HepG2 (cell line): ENCODE results near the gene DCDC2. TPM values are rescaled to one million over a fixed set of nuclear protein-coding genes. Genes with fewer than 3 reads are reported as not detected.

ENCODE experiments used
- ARNT ChIP-seq: fragments of 450-650 bp; IDR thresholded peaks from 2 replicates; pipeline ENCODE4 v1.6.1; 2017
- ARNTL ChIP-seq: sonication (generic); formaldehyde crosslinking; IDR thresholded peaks from 2 replicates; pipeline ENCODE4 v1.4.0; 2020; ENCODE audit warnings: mild to moderate bottlenecking, missing genetic modification reagents
- GABPA ChIP-seq, 2 experiments: IDR thresholded peaks; 2 replicates each; pipeline ENCODE4 v1.6.1; 2011 to 2016; ENCODE audit warnings: low read depth in 2 of 2, low read length in 1 of 2, missing biosample characterization in 1 of 2, missing genetic modification characterization in 1 of 2
- KDM2A ChIP-seq: sonication (generic); formaldehyde crosslinking; IDR thresholded peaks from 2 replicates; pipeline ENCODE4 v1.4.0; 2020; ENCODE audit warnings: low read depth, missing genetic modification reagents, borderline replicate concordance
- NFKBIZ ChIP-seq: IDR thresholded peaks from 2 replicates; pipeline ENCODE4 v1.6.1; 2018; ENCODE audit warnings: missing genetic modification reagents, missing compliant biosample characterization
- RNF2 ChIP-seq: fragments of 450-650 bp; conservative IDR thresholded peaks from 2 replicates; pipeline ENCODE4 v1.6.1; 2016; ENCODE audit warnings: low read depth
- SALL2 ChIP-seq: sonication (generic); formaldehyde crosslinking; IDR thresholded peaks from 2 replicates; pipeline ENCODE4 v1.8.1; 2023; ENCODE audit warnings: mild to moderate bottlenecking, missing genetic modification reagents, inconsistent platforms
- TAF1 ChIP-seq: sonication (generic); formaldehyde crosslinking; IDR thresholded peaks from 2 replicates; pipeline ENCODE4 v1.4.0; 2020; ENCODE audit warnings: missing genetic modification reagents
- TBX2 ChIP-seq: sonication (generic); formaldehyde crosslinking; IDR thresholded peaks from 2 replicates; pipeline ENCODE4 v1.5.0; 2020; ENCODE audit warnings: missing genetic modification reagents, mild to moderate bottlenecking, borderline replicate concordance
- ZFP41 ChIP-seq: sonication (generic); formaldehyde crosslinking; IDR thresholded peaks from 2 replicates; pipeline ENCODE4 v1.4.0; 2020; ENCODE audit warnings: mild to moderate bottlenecking, missing genetic modification reagents, borderline replicate concordance
- ZNF230 ChIP-seq: sonication (generic); formaldehyde crosslinking; IDR thresholded peaks from 2 replicates; pipeline ENCODE4 v1.4.0; 2020; ENCODE audit warnings: mild to moderate bottlenecking, missing genetic modification reagents
- ZNF367 ChIP-seq: sonication (generic); formaldehyde crosslinking; IDR thresholded peaks from 2 replicates; pipeline ENCODE4 v1.4.0; 2020; ENCODE audit warnings: missing genetic modification reagents, borderline replicate concordance
- ZNF510 ChIP-seq: sonication (generic); formaldehyde crosslinking; IDR thresholded peaks from 2 replicates; pipeline ENCODE4 v1.4.0; 2020; ENCODE audit warnings: low read depth, mild to moderate bottlenecking, missing genetic modification reagents
- ZNF615 ChIP-seq: sonication (generic); formaldehyde crosslinking; IDR thresholded peaks from 2 replicates; pipeline ENCODE4 v1.5.0; 2020; ENCODE audit warnings: mild to moderate bottlenecking, missing genetic modification reagents, borderline replicate concordance
- ZSCAN21 ChIP-seq: sonication (generic); formaldehyde crosslinking; IDR thresholded peaks from 2 replicates; pipeline ENCODE4 v1.8.0; 2022; ENCODE audit warnings: mild to moderate bottlenecking, missing genetic modification reagents, moderate library complexity, borderline replicate concordance
- polyA plus RNA-seq, 8 experiments: library from polyadenylated mRNA; depleted of rRNA in 3 of 8; stranded (reverse) in 7 of 8; unstranded in 1 of 8; fragments of >200 nt; fragmentation: Illumina TruSeq in 4 of 8; extraction: Trizol in 4 of 8; gene quantifications; 2 replicates each; pipeline versions ENCODE4 v1.2.1 to v1.2.3, GENCODE V29; 2011 to 2016; ENCODE audit warnings: low read depth in 4 of 8, missing spikeins in 1 of 8, mixed read lengths in 1 of 8; ENCODE audit not compliant: insufficient read depth in 1 of 8
- total RNA-seq, 5 experiments: library from RNA; depleted of rRNA; stranded (reverse); fragments of >200 nt; fragmentation: Illumina TruSeq; extraction: Trizol; gene quantifications; 2 replicates each; pipeline ENCODE4 v1.2.3, GENCODE V29; 2016; ENCODE audit warnings: low read depth in 1 of 5
- TF ChIP-seq, protein P1 (sequence below): sonication (generic); formaldehyde crosslinking; IDR thresholded peaks from 2 replicates; pipeline ENCODE4 v1.4.0; 2020; ENCODE audit warnings: missing genetic modification reagents, borderline replicate concordance
- TF ChIP-seq, protein P2 (sequence below): IDR thresholded peaks from 2 replicates; pipeline ENCODE4 v1.6.1; 2016
- TF ChIP-seq, protein P3 (sequence below): sonication (generic); formaldehyde crosslinking; IDR thresholded peaks from 2 replicates; pipeline ENCODE4 v1.4.0; 2020; ENCODE audit warnings: missing genetic modification reagents
- TF ChIP-seq, protein P4 (sequence below): conservative IDR thresholded peaks from 2 replicates; pipeline ENCODE4 v1.6.1; 2018; ENCODE audit warnings: missing genetic modification reagents
- TF ChIP-seq, protein P5 (sequence below): sonication (generic); formaldehyde crosslinking; IDR thresholded peaks from 2 replicates; pipeline ENCODE4 v1.8.0; 2022; ENCODE audit warnings: missing genetic modification reagents, mild to moderate bottlenecking, moderate library complexity, borderline replicate concordance

DCDC2 gene
- total and polyA plus RNA-seq, 2 of the 13 experiments (the other 11 are each of a cell fraction or from before 2014, with no cell fraction given) = 9.0 to 36.2 TPM

DNA sequence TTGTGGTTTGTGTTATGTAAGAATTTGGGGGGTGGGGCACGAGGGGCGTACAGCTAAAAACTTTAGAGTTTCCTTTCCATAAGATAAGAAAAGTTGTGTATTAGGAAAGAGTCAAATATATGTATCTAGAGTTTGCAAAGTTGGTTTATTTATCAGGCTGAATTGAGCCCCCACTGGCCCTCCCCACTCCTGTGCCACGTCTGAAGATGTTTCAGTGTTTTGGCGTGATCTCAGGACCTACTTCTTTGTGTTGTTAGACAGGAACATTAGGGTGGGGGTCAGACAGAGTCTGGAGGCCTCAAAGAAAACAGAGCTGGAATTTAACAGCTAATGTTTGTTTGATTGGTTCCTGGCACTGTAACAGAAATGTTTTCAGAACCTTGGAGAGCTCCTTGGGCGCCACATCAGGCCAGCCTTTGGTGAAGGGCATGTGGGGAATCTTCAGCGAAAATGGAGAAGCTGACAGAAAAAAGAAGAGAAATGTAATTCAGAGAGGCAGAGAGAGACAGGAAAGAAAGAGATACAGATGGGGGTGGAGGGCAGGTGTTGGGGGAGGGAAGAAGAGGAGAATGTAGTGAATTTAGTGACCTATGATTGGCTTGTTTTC lies 231.2 kb downstream of the DCDC2 start (continued):
- TF ChIP-seq, protein P1, sequence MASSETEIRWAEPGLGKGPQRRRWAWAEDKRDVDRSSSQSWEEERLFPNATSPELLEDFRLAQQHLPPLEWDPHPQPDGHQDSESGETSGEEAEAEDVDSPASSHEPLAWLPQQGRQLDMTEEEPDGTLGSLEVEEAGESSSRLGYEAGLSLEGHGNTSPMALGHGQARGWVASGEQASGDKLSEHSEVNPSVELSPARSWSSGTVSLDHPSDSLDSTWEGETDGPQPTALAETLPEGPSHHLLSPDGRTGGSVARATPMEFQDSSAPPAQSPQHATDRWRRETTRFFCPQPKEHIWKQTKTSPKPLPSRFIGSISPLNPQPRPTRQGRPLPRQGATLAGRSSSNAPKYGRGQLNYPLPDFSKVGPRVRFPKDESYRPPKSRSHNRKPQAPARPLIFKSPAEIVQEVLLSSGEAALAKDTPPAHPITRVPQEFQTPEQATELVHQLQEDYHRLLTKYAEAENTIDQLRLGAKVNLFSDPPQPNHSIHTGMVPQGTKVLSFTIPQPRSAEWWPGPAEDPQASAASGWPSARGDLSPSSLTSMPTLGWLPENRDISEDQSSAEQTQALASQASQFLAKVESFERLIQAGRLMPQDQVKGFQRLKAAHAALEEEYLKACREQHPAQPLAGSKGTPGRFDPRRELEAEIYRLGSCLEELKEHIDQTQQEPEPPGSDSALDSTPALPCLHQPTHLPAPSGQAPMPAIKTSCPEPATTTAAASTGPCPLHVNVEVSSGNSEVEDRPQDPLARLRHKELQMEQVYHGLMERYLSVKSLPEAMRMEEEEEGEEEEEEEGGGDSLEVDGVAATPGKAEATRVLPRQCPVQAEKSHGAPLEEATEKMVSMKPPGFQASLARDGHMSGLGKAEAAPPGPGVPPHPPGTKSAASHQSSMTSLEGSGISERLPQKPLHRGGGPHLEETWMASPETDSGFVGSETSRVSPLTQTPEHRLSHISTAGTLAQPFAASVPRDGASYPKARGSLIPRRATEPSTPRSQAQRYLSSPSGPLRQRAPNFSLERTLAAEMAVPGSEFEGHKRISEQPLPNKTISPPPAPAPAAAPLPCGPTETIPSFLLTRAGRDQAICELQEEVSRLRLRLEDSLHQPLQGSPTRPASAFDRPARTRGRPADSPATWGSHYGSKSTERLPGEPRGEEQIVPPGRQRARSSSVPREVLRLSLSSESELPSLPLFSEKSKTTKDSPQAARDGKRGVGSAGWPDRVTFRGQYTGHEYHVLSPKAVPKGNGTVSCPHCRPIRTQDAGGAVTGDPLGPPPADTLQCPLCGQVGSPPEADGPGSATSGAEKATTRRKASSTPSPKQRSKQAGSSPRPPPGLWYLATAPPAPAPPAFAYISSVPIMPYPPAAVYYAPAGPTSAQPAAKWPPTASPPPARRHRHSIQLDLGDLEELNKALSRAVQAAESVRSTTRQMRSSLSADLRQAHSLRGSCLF (CRISPR knock-in tag) = peak; percentile 87; the same call in 1 of the 2 replicates
- TF ChIP-seq, protein P2, sequence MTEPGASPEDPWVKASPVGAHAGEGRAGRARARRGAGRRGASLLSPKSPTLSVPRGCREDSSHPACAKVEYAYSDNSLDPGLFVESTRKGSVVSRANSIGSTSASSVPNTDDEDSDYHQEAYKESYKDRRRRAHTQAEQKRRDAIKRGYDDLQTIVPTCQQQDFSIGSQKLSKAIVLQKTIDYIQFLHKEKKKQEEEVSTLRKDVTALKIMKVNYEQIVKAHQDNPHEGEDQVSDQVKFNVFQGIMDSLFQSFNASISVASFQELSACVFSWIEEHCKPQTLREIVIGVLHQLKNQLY = 0 out of 2 replicates have a peak, but pooled peaks have one; percentile 34
- TF ChIP-seq TBX2 (CRISPR knock-in tag) (peak; percentile 49), SALL2 (CRISPR knock-in tag) (peak; percentile 46; the same call in 1 of the 2 replicates), KDM2A (CRISPR knock-in tag) (peak; percentile 65; the same call in 1 of the 2 replicates), TAF1 (no peak), NFKBIZ (CRISPR knock-in tag) (peak; percentile 81; the same call in 1 of the 2 replicates), ZFP41 (CRISPR knock-in tag) (peak; percentile 87), ZNF615 (no peak), ARNTL (peak; percentile 88), ZNF510 (CRISPR knock-in tag) (peak; percentile 81; the same call in 1 of the 2 replicates), GABPA (IDR thresholded peaks at IDR 0.05; ENCODE audit: low read depth, low read length) (no peak), GABPA (CRISPR knock-in tag; IDR thresholded peaks at IDR 0.05; ENCODE audit: low read depth) (peak; percentile 41; the same call in 1 of the 2 replicates), ZNF230 (CRISPR knock-in tag) (peak; percentile 88), RNF2 (no peak), ZNF367 (CRISPR knock-in tag) (no peak), ARNT (no peak), ZSCAN21 (CRISPR knock-in tag) (peak; percentile 84)
- TF ChIP-seq, protein P3, sequence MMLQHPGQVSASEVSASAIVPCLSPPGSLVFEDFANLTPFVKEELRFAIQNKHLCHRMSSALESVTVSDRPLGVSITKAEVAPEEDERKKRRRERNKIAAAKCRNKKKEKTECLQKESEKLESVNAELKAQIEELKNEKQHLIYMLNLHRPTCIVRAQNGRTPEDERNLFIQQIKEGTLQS (CRISPR knock-in tag) = peak; percentile 49; the same call in 1 of the 2 replicates
- TF ChIP-seq, protein P4, sequence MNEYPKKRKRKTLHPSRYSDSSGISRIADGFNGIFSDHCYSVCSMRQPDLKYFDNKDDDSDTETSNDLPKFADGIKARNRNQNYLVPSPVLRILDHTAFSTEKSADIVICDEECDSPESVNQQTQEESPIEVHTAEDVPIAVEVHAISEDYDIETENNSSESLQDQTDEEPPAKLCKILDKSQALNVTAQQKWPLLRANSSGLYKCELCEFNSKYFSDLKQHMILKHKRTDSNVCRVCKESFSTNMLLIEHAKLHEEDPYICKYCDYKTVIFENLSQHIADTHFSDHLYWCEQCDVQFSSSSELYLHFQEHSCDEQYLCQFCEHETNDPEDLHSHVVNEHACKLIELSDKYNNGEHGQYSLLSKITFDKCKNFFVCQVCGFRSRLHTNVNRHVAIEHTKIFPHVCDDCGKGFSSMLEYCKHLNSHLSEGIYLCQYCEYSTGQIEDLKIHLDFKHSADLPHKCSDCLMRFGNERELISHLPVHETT (CRISPR knock-in tag) = peak; percentile 84
- TF ChIP-seq, protein P5, sequence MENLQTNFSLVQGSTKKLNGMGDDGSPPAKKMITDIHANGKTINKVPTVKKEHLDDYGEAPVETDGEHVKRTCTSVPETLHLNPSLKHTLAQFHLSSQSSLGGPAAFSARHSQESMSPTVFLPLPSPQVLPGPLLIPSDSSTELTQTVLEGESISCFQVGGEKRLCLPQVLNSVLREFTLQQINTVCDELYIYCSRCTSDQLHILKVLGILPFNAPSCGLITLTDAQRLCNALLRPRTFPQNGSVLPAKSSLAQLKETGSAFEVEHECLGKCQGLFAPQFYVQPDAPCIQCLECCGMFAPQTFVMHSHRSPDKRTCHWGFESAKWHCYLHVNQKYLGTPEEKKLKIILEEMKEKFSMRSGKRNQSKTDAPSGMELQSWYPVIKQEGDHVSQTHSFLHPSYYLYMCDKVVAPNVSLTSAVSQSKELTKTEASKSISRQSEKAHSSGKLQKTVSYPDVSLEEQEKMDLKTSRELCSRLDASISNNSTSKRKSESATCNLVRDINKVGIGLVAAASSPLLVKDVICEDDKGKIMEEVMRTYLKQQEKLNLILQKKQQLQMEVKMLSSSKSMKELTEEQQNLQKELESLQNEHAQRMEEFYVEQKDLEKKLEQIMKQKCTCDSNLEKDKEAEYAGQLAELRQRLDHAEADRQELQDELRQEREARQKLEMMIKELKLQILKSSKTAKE = peak; percentile 45; the same call in 1 of the 2 replicates
